Left ventricle myocardium inferior (tissue), 1 donor: ENCODE measurements around the gene TBCD. TPM values are rescaled to one million over a fixed set of nuclear protein-coding genes. Genes with fewer than 3 reads are reported as not detected.

ENCODE experiments used
- DNase-seq: peaks from one replicate; pipeline ENCODE4 v3.0.0-alpha.2; 2020
- H3K27ac ChIP-seq: fragments of 200-600 bp; replicated peaks from 2 replicates; pipeline ENCODE4 v1.8.0; 2021
- H3K27me3 ChIP-seq: fragments of 200-600 bp; 2 replicates; pipeline ENCODE4 v1.8.0; 2021; ENCODE audit warnings: low read depth
- H3K36me3 ChIP-seq: fragments of 200-600 bp; 2 replicates; pipeline ENCODE4 v1.8.0; 2021
- H3K4me1 ChIP-seq: fragments of 200-600 bp; 2 replicates; pipeline ENCODE4 v1.8.0; 2021
- H3K4me3 ChIP-seq: fragments of 200-600 bp; 2 replicates; pipeline ENCODE4 v1.8.0; 2021; ENCODE audit warnings: mild to moderate bottlenecking, moderate library complexity
- H3K9me3 ChIP-seq: fragments of 200-600 bp; replicated peaks from 2 replicates; pipeline ENCODE4 v1.8.0; 2021
- intact Hi-C: fragments of 100-400 bp; cut with micrococcal nuclease; formaldehyde crosslinking; loops from one replicate; pipeline ENCODE4 v1.11.0; 2022
- total RNA-seq: library from RNA; stranded (reverse); fragmentation: NEBNext Ultra II Directional; extraction: Animal tissue kit (Norgen Biotek cat#: 25700); gene quantifications from one replicate; pipeline ENCODE4 v1.2.1, GENCODE V29; 2021
- TF ChIP-seq, protein P1 (sequence below): fragments of 200-600 bp; IDR thresholded peaks from 2 replicates; pipeline ENCODE4 v1.8.0; 2021; ENCODE audit warnings: antibody characterized with exemption, mild to moderate bottlenecking, borderline replicate concordance
- donor health status: DM: no; HTN: yes; CAD: no; lungs with severe emphysema.

The TBCD gene
- total RNA-seq, 1 donor from 2014 or later: 48.0 TPM

DNA sequence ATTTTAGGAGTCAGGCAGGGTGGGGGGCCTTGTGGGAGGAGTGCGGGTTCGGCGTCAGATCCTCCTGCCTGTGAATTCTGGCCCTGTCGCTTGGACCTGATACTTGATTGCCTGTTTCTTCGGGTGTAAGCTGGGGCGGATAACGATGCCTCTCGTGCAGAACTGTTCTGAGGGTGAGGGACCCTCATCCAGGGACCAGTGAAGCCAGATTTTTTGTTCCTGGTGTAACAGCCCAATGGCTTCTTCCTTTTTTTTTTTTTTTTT lies 1.3 kb downstream of the TBCD start:
- TF ChIP-seq, protein P1, sequence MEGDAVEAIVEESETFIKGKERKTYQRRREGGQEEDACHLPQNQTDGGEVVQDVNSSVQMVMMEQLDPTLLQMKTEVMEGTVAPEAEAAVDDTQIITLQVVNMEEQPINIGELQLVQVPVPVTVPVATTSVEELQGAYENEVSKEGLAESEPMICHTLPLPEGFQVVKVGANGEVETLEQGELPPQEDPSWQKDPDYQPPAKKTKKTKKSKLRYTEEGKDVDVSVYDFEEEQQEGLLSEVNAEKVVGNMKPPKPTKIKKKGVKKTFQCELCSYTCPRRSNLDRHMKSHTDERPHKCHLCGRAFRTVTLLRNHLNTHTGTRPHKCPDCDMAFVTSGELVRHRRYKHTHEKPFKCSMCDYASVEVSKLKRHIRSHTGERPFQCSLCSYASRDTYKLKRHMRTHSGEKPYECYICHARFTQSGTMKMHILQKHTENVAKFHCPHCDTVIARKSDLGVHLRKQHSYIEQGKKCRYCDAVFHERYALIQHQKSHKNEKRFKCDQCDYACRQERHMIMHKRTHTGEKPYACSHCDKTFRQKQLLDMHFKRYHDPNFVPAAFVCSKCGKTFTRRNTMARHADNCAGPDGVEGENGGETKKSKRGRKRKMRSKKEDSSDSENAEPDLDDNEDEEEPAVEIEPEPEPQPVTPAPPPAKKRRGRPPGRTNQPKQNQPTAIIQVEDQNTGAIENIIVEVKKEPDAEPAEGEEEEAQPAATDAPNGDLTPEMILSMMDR: no peak
- H3K4me3 ChIP-seq: peak overlapping the region; percentile 97
- intact Hi-C loops: no loop called here

GRCh38 chr17:82754297-82755208 lies 2.7 kb downstream of the TBCD start:
- Histone ChIP-seq H3K27ac (no peak overlapping the region), H3K36me3 (no peaks in the 10 kb centered on the region), H3K9me3 (no peaks in the 10 kb centered on the region), H3K4me1 (peaks cover 28% of the 10 kb centered on the region), H3K4me3 (no peak overlapping the region), H3K27me3 (no peaks in the 10 kb centered on the region)
- TF ChIP-seq, protein P1: no peak
- intact Hi-C loops: no loop called here
- DNase-seq: no peak

More for the DNA sequence above, 1.3 kb downstream of the TBCD start:
- DNase-seq: no peak
- Histone ChIP-seq H3K27me3 (no peaks in the 10 kb centered on the region), H3K4me1 (peaks cover 28% of the 10 kb centered on the region), H3K27ac (no peak overlapping the region), H3K9me3 (no peaks in the 10 kb centered on the region), H3K36me3 (peaks cover 4% of the 10 kb centered on the region)

DNA sequence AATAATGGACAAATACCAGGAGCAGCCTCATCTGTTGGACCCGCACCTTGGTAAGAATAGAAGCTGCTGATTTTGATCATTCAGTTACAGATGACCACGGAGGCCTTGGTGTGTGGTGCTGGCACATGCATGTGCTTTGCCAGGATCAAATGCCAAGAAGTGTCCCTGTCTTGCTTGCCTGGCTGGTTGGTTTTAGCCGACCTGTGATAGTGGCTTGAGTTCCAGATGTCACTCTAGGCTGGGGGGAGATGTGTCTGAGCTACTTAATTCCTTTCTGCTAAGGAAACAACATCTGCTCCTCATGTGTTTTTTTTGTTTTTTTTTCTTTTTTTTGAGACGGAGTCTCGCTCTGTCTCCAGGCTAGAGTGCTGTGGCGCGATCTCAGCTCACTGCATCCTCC lies 4.3 kb downstream of the TBCD start:
- Histone ChIP-seq H3K36me3 (no peaks in the 10 kb centered on the region), H3K4me3 (no peak overlapping the region), H3K27ac (no peak overlapping the region), H3K27me3 (no peaks in the 10 kb centered on the region), H3K9me3 (no peaks in the 10 kb centered on the region), H3K4me1 (peaks cover 28% of the 10 kb centered on the region)
- DNase-seq: no peak
- TF ChIP-seq, protein P1: no peak
- intact Hi-C loops: no loop called here

GRCh38 chr17:82765371-82765770 lies 13.5 kb downstream of the TBCD start:
- H3K9me3 ChIP-seq: no peaks in the 10 kb centered on the region
- no peak overlapping the region for H3K4me3 ChIP-seq
- no peaks in the 10 kb centered on the region for H3K27me3 ChIP-seq
- peaks cover 52% of the 10 kb centered on the region for H3K36me3 ChIP-seq
- TF ChIP-seq, protein P1: no peak
- DNase-seq: no peak
- no peaks in the 10 kb centered on the region for H3K4me1 ChIP-seq
- peak overlapping the region; percentile 36 for H3K27ac ChIP-seq
- intact Hi-C loops: no loop called here

GRCh38 chr17:82767041-82767754 lies 15.3 kb downstream of the TBCD start:
- intact Hi-C loops: no loop called here
- no peak overlapping the region for H3K27ac ChIP-seq

More at GRCh38 chr17:82767041-82767754, 15.3 kb downstream of the TBCD start:
- Histone ChIP-seq H3K27me3 (no peaks in the 10 kb centered on the region), H3K4me1 (no peaks in the 10 kb centered on the region), H3K4me3 (no peak overlapping the region), H3K9me3 (no peaks in the 10 kb centered on the region), H3K36me3 (peaks cover 61% of the 10 kb centered on the region)
- TF ChIP-seq, protein P1: peak; percentile 70
- DNase-seq: no peak
